Mesangial cell (primary cell): ENCODE data around the gene NUDT4. TPM values are rescaled to one million over a fixed set of nuclear protein-coding genes. Genes with fewer than 3 reads are reported as not detected.

Source experiments
- total RNA-seq: library from RNA; depleted of rRNA; stranded (reverse); fragments of >200 nt; gene quantifications from 2 replicates; pipeline ENCODE4 v1.2.3, GENCODE V29; 2015

Gene NUDT4
- total RNA-seq: 31.0 and 36.4 TPM in 2 replicates

DNA sequence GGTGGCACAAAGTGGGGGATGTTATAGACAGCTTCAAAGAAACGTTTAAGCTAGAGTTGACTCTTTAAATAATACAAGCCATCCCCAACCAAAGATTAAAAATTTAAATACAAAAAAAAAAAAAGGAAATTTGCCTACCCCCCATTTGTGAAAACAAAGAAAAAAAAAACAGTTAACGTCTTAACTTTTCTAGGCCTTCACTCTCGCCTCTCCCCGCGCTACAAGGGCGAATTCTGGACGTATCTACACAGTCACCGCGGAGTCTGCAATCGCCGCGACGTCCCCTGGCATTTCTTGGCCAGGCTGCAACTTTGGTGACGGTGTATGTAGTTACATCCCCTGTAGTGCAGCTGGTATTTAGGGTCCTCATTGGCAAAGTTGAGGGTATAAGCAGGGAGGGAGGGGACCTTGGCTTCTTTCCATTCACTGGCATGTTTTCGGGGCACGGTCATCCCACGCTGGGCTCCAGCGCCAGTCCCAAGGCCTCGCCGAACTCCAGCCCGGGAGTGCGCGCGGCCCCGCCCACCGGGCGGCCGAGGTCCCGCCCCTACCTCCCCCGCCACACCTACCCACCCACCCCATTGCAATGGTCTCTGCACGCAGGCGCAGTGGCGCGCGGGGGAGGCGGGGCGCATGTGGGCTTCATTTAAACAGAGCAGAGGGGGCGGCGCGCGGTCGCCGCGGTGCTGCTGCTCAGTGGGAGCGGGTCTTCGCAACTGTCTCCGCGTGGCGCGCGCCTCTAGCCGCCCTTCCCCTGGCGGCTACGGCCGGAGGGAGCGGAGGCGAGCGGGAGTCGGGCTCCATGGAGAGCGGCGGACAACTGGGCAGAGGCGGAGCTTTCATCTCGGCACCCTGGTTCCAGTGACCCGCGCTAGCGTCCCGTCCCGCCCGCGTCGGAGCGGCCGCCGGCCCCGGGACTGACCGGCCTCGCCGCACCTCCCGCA is at the start of gene NUDT4:
NUDT4 (plus strand) TSS at position 674 of the 944 bp plus-strand sequence. CDS start 398 bp downstream, outside the sequence.

DNA sequence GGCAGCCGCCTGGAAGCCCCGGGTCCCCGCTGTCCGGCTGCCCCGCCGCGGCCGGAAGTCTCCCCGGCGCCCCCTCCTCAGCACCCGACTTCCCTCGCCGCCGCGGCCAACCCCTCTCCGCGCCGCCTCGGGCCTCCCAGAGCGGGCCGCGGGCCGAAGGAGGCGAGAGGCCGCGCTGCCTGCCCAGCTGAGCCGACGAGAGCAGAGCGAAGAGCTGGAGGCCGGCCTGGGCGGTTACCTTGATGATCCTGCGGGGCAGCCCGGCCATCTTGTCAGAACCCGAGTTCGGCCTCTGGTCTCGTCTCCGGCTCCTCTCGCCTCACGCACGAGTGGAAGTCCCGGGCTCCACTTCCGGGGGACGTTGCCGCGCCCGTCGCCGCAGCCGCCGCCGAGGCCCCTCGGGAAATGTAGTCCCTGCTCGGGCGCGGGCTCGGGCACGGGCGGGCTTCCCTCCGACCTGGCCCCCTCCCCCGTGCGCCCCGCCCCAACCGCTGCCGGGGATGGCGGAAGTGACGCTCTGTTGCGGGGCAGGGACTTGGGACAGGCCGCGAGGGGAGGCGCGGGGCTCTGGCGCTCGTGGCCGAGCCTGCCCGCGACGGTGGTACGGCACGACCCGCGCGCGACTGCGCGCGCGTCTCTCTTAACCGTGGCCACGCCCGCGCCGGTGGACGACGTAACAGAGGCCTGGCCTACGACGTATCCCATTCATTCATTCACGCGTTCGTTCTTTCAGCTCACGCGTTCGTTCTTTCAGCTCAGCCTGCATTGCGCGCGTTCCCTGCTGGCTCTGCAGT is 64.1 kb downstream of the NUDT4 start, which contains the start of gene UBE2N:
UBE2N (minus strand) TSS at position 331 of the 794 bp plus-strand sequence; CDS start at position 268, 63 bp downstream.

Other genes with a start within 250 kb of the NUDT4 start
- gene UBE2N, start 64.0 kb downstream of the NUDT4 start, total RNA-seq: 52.7 and 117 TPM in 2 replicates
- gene MRPL42, start 89.6 kb downstream of the NUDT4 start, total RNA-seq: 35.6 and 55.9 TPM in 2 replicates
- 7.5 and 25.7 TPM in 2 replicates for gene SOCS2, start 194.8 kb downstream of the NUDT4 start, total RNA-seq